HEK293T (cell line): ENCODE data around the gene NLN.

Experiments
- ARNT ChIP-seq: fragments of 450-650 bp; IDR thresholded peaks from 2 replicates; pipeline ENCODE4 v1.6.1; 2017; ENCODE audit warnings: mild to moderate bottlenecking
- CTBP1 ChIP-seq: fragments of 450-650 bp; IDR thresholded peaks from 2 replicates; pipeline ENCODE4 v1.6.1; 2016; ENCODE audit warnings: borderline replicate concordance
- NFRKB ChIP-seq: fragments of 450-650 bp; IDR thresholded peaks from 2 replicates; pipeline ENCODE4 v1.6.1; 2016; ENCODE audit warnings: mild to moderate bottlenecking, moderate library complexity
- SP1 ChIP-seq: fragments of 450-650 bp; IDR thresholded peaks from 2 replicates; pipeline ENCODE4 v1.6.1; 2017
- TARDBP ChIP-seq: fragments of 450-650 bp; IDR thresholded peaks from 2 replicates; pipeline ENCODE4 v1.6.1; 2016

DNA sequence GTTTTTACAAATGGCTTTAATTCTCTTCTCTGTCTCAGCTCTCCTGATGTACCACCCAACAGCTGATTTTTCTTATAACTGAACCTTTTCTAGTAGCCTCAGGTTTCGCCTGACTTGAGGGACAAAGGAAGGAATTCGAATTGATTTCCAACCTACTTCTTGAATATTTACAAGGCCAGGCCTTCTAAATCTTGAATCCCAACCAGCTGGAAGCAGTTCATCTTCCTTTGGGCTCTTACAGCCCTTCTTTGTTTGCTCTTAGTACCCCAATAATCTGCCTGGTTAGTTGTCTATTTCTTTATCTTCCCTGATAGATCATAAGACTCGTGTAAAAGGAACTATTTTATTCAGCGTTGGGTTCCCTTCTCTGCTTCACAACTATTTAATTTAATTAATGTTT is 95.9 kb downstream of the NLN start:
- TF ChIP-seq SP1 (no peak), TARDBP (no peak), CTBP1 (no peak), ARNT (no peak), NFRKB (no peak)
